ENCODE measurements around the gene CEP89.

DNA sequence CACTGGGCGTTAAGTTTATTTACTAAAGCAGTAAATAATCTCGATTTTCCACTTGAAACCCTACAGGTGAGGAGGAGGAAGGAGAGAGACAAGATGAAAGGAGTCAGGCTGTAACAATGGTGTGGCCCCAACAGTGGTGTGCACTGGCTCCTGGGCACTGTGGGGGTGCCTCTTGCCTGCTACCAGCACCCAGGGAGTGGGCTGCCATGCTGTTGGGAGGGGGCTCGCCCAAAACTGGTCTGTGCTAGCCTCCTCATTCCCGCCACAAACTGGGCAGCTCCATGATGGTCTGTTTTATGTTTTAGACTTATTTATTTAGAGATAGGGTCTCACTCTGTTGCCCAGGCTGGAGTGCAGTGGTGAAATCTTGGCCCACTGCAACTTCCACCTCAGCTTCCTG is 52.4 kb downstream of the CEP89 start:
- TF ChIP-seq TAF1 (IDR thresholded peaks at IDR 0.05; ENCODE audit: borderline replicate concordance, low read depth, low read length) (no peak), POLR2A (IDR thresholded peaks at IDR 0.05; ENCODE audit: low read depth, low read length) (no peak), POLR2AphosphoS5 (IDR thresholded peaks at IDR 0.05; ENCODE audit: low read depth, low read length) (no peak)

All from GM12892 (cell line).